Colonic mucosa (tissue), 4 donors: ENCODE results near the gene TRIM31. TPM values are rescaled to one million over a fixed set of nuclear protein-coding genes. Genes with fewer than 3 reads are reported as not detected.
A peak's percentile ranks its signal among the peaks of the same experiment; 100 is the strongest.

Experiments used
- DNase-seq: peaks from one replicate; pipeline ENCODE4 v3.0.0-alpha.2; 2020
- H3K27ac ChIP-seq: fragments of 200-600 bp; one replicate; pipeline ENCODE4 v1.8.0; 2021
- H3K27me3 ChIP-seq: fragments of 200-600 bp; one replicate; pipeline ENCODE4 v1.8.0; 2021
- H3K36me3 ChIP-seq: fragments of 200-600 bp; one replicate; pipeline ENCODE4 v1.8.0; 2021
- H3K4me1 ChIP-seq: fragments of 200-600 bp; one replicate; pipeline ENCODE4 v1.8.0; 2021; ENCODE audit warnings: mild to moderate bottlenecking
- H3K4me3 ChIP-seq: fragments of 200-600 bp; one replicate; pipeline ENCODE4 v1.8.0; 2021
- H3K9ac ChIP-seq, 2 donors: one replicate each; pipeline ENCODE4 v1.7.0; 2013; ENCODE audit warnings: control low read depth in 2 of 2, low read depth in 2 of 2, low read length in 2 of 2
- H3K9me3 ChIP-seq: fragments of 200-600 bp; one replicate; pipeline ENCODE4 v1.8.0; 2021
- intact Hi-C: fragments of 100-400 bp; cut with DNase I; formaldehyde crosslinking; loops from one replicate; pipeline ENCODE4 v1.14.1; 2022
- total RNA-seq, 2 donors: library from RNA; stranded (reverse); fragmentation: NEBNext Ultra II Directional in 1 of 2; extraction: Animal tissue kit (Norgen Biotek cat#: 25700) in 1 of 2; gene quantifications; one replicate each; pipeline ENCODE4 v1.2.1, GENCODE V29; 2021
- TF ChIP-seq, protein P1 (sequence below): fragments of 200-600 bp; IDR thresholded peaks from one replicate; pipeline ENCODE4 v1.8.0; 2022; ENCODE audit warnings: antibody characterized with exemption, mild to moderate bottlenecking
- donor health status: healthy.
- donor health status: DM: no; HTN: no; CAD: no.
- donor health status: DM: no; HTN: no; CAD: no.

TRIM31 gene
- total RNA-seq, 2 donors from 2014 or later: 44.4 to 51.2 TPM

GRCh38 chr6:30096829-30097228, 16.1 kb downstream of the TRIM31 start:
- TF ChIP-seq, protein P1, sequence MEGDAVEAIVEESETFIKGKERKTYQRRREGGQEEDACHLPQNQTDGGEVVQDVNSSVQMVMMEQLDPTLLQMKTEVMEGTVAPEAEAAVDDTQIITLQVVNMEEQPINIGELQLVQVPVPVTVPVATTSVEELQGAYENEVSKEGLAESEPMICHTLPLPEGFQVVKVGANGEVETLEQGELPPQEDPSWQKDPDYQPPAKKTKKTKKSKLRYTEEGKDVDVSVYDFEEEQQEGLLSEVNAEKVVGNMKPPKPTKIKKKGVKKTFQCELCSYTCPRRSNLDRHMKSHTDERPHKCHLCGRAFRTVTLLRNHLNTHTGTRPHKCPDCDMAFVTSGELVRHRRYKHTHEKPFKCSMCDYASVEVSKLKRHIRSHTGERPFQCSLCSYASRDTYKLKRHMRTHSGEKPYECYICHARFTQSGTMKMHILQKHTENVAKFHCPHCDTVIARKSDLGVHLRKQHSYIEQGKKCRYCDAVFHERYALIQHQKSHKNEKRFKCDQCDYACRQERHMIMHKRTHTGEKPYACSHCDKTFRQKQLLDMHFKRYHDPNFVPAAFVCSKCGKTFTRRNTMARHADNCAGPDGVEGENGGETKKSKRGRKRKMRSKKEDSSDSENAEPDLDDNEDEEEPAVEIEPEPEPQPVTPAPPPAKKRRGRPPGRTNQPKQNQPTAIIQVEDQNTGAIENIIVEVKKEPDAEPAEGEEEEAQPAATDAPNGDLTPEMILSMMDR: no peak
- H3K36me3 ChIP-seq: no peaks in the 10 kb centered on the region
- no peak overlapping the region for H3K4me3 ChIP-seq
- DNase-seq: no peak
- no peak overlapping the region for H3K9ac ChIP-seq
- H3K27ac ChIP-seq: no peak overlapping the region
- peaks cover 7% of the 10 kb centered on the region for H3K4me1 ChIP-seq
- no peaks in the 10 kb centered on the region for H3K27me3 ChIP-seq
- no peaks in the 10 kb centered on the region for H3K9me3 ChIP-seq
- intact Hi-C loops: no loop called here

DNA sequence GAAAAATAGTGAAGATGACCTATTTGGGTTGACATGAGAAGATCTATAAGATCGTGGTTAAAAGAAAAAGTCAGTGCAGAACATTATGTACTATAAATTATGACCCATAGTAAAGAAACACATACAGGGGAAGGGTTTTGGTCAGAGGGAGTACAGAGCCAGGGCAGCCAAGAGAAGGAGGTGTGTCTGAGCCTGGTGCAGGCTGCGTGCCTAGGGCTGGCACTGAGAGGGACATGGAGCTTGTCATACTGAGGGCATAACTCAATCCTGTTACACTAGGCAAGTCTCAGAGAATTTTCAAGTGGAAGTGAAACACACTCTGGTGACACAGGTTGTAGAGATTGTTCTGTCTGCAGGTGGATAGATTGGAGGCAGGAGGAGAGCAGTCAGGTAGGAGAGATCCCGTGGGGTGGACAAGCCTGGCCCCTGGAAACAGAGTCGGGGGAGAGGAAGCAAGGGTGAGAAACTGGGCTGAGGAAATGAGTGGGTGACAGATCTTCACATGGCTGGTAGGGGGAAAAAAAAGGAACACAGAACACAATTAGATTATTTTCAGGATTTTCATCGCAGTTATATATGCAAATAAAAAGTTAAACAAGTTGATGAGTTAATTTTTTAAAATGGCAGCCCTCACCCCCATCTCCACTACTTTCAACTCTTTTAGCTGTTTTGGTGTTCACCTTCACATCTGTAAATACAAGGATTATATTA, 18.8 kb downstream of the TRIM31 start:
- Histone ChIP-seq H3K27me3 (no peaks in the 10 kb centered on the region), H3K4me1 (peaks cover 7% of the 10 kb centered on the region)
- intact Hi-C loops: no loop called here

DNA sequence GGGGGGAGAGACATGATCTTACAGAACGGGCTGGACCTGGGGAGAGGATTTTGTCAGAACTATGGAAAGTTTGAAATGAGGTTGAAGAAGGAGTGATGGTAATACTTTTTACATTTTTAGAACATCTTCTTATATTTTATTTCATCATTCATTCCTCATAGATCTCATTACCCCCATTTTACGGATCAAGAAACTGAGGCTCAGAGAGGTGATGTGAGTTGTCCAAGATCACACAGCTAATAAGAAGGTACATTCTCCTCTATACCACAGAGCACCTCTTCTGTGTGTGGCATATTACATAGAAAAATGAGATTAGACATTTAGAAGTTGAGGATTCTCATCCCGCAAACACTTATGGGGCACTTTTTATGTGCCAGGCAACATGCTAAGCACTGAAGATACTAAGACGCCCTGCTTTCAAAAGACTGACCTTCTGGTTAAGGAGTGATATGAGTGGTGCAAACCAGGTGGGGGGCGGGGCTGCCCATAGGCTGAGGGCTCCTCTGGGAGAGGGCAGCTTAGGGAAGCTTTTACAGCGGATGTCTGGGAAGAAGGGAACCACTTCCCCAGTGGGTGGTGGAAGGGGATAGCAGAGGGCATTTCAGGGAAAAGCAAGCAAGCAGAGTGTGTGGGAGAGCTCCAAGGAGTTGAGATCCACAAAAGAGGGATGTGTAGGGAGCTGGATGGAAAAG, 19.9 kb downstream of the TRIM31 start:
- DNase-seq: no peak
- Histone ChIP-seq H3K27ac (no peak overlapping the region), H3K9me3 (no peaks in the 10 kb centered on the region), H3K4me3 (no peak overlapping the region), H3K36me3 (no peaks in the 10 kb centered on the region), H3K9ac (no peak overlapping the region), H3K4me1 (no peaks in the 10 kb centered on the region), H3K27me3 (no peaks in the 10 kb centered on the region)
- intact Hi-C loops: no loop called here
- TF ChIP-seq, protein P1: no peak

More for the DNA sequence above, 18.8 kb downstream of the TRIM31 start:
- Histone ChIP-seq H3K36me3 (no peaks in the 10 kb centered on the region), H3K27ac (no peak overlapping the region), H3K9me3 (no peaks in the 10 kb centered on the region), H3K4me3 (no peak overlapping the region), H3K9ac (no peak overlapping the region)
- DNase-seq: no peak
- TF ChIP-seq, protein P1: no peak

GRCh38 chr6:30091577-30092381, 21.1 kb downstream of the TRIM31 start:
- Histone ChIP-seq H3K27ac (peak overlapping the region; percentile 83), H3K9ac (peak overlapping the region in 1 of 2 donors; percentile 38), H3K9me3 (no peaks in the 10 kb centered on the region), H3K27me3 (no peaks in the 10 kb centered on the region), H3K4me1 (no peaks in the 10 kb centered on the region), H3K4me3 (no peak overlapping the region), H3K36me3 (no peaks in the 10 kb centered on the region)
- TF ChIP-seq, protein P1: no peak
- DNase-seq: peak; percentile 86
- intact Hi-C loops: no loop called here

DNA sequence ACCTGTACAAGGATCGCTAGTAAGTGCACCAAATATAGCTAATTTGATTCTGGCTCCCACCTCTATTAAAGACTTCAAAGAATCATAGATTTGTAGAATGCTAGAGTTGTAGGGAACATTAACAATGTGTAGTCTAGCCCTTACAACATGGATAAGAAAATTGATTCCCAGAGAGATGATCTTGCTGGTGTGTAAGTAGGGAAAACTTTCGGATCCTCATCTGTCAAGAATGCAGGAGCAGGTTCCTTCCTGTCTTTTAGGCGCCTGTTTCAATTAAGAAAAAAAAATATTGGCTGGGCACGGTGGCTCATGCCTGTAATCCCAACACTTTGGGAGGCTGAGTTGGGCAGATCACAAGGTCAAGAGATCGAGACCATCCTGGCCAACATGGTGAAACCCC, 25.0 kb downstream of the TRIM31 start:
- TF ChIP-seq, protein P1: no peak
- Histone ChIP-seq H3K9me3 (no peaks in the 10 kb centered on the region), H3K4me1 (no peaks in the 10 kb centered on the region), H3K27ac (no peak overlapping the region), H3K4me3 (no peak overlapping the region), H3K9ac (no peak overlapping the region), H3K27me3 (no peaks in the 10 kb centered on the region), H3K36me3 (no peaks in the 10 kb centered on the region)
- no peak for DNase-seq
- intact Hi-C loops: no loop called here
